Kidney (tissue), 14 donors: ENCODE data around the gene ISYNA1. TPM values are rescaled to one million over a fixed set of nuclear protein-coding genes. Genes with fewer than 3 reads are reported as not detected.

Source experiments
- DNase-seq, 5 donors: peaks; one replicate each; pipeline ENCODE4 v3.0.0-alpha.2; 2013 to 2020
- FAIRE-seq: peaks from 2 replicates; lab custom pipeline; 2012; peaks lifted over from hg19 to GRCh38; lab: Jason Lieb, UNC
- H3K27ac ChIP-seq, 2 donors: one replicate each; pipeline ENCODE4 v1.7.0; 2013; ENCODE audit warnings: low read depth in 2 of 2, low read length in 2 of 2, inconsistent platforms in 1 of 2
- H3K27me3 ChIP-seq: one replicate; pipeline ENCODE4 v1.7.1; 2013; ENCODE audit warnings: low read length, inconsistent platforms; ENCODE audit not compliant: control insufficient read depth, insufficient read depth
- H3K36me3 ChIP-seq, 3 donors: one replicate each; pipeline versions ENCODE4 v1.7.0 to v1.7.1; 2013; ENCODE audit warnings: low read length in 3 of 3, control low read depth in 1 of 3, inconsistent platforms in 1 of 3; ENCODE audit not compliant: insufficient read depth in 3 of 3, control insufficient read depth in 2 of 3
- H3K4me1 ChIP-seq, 3 donors: one replicate each; pipeline versions ENCODE4 v1.7.0 to v1.7.1; 2013; ENCODE audit warnings: low read length in 3 of 3, inconsistent platforms in 1 of 3, low read depth in 1 of 3; ENCODE audit not compliant: control insufficient read depth in 2 of 3, insufficient read depth in 2 of 3
- H3K4me3 ChIP-seq, 3 donors: one replicate each; pipeline versions ENCODE4 v1.7.0 to v1.8.1; 2013; ENCODE audit warnings: low read length in 3 of 3, control low read depth in 1 of 3, inconsistent platforms in 1 of 3
- H3K9ac ChIP-seq, 3 donors: one replicate each; pipeline versions ENCODE4 v1.7.0 to v1.7.1; 2013; ENCODE audit warnings: low read length in 3 of 3, control low read depth in 1 of 3, inconsistent platforms in 1 of 3
- H3K9me3 ChIP-seq, 3 donors: one replicate each; pipeline versions ENCODE4 v1.7.0 to v1.7.1; 2013; ENCODE audit warnings: low read length in 3 of 3, control low read depth in 1 of 3, inconsistent platforms in 1 of 3; ENCODE audit not compliant: control insufficient read depth in 2 of 3, insufficient read depth in 1 of 3
- intact Hi-C: fragments of 100-400 bp; cut with DNase I; formaldehyde crosslinking; loops from one replicate; pipeline ENCODE4 v1.11.1; 2022
- polyA plus RNA-seq: library from polyadenylated mRNA; stranded (reverse); fragments of 350-450 nt; fragmentation: Illumina TruSeq; extraction: RNeasy Lipid Tissue Mini Kit (QIAGEN cat#74804); gene quantifications from one replicate; pipeline ENCODE4 v1.2.3, GENCODE V29; 2014; ENCODE audit warnings: low read depth, low replicate concordance; ENCODE audit not compliant: insufficient read depth
- total RNA-seq: library from RNA; stranded (reverse); fragmentation: NEBNext Ultra II Directional; extraction: Animal tissue kit (Norgen Biotek cat#: 25700); gene quantifications from one replicate; pipeline ENCODE4 v1.2.1, GENCODE V29; 2021
- TF ChIP-seq, protein P1 (sequence below): IDR thresholded peaks from 3 replicates; pipeline ENCODE4 v1.5.1; 2012; ENCODE audit warnings: mild to moderate bottlenecking, moderate library complexity, borderline replicate concordance; ENCODE audit not compliant: insufficient read depth; ENCODE audit errors: extremely low read depth
- donor health status: control.
- donor health status: control.
- donor health status: control.
- donor health status: control.
- donor health status: control.
- donor health status: DM: yes; HTN: yes; CAD: no.
- donor health status: Normal renal cell carcinoma (clear cell type).

Gene ISYNA1
- total and polyA plus RNA-seq, 2 donors from 2014 or later, result 68.6 to 101 TPM

DNA sequence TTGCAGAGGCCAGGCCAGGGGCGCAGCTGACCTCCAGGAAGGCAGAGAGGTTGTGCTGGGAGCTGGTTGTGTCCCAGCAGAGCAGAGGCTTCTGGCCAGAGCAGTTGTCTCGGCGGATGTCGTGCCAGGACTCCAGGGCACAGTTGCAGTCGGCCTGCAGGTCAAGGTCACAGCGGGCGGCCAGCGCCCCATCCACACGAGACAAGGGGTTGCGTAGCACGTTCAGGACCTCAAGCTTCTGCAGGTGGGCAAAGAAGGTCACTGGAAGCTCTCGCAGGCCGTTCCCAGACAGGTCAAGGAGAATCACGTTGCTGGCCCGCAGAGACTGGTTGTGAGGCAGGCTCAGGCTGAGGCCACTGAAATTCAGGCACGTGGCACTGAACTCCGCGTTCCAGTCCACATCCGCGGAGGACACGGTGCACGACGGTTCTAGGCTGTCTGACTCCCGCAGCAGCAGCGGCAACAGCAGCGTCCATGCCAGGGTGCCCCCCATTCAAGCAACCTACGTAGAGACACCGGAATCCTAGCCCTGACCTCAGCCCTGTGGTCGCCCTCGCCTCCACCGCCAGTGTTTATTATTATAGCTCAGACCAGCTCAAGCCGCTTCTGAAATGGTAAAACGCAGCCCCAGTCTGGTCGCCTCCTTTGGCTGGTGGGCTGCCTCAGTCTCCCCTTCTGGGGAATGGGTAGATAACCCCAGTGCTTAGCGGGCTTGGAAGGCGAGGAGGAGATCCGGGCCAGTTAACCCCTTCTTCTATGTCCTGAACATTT lies 41.3 kb downstream of the ISYNA1 start:
- Histone ChIP-seq H3K27me3 (no peaks in the 10 kb centered on the region), H3K4me1 (peaks cover 0 to 16% (median 0%) of the 10 kb centered on the region in 3 donors), H3K4me3 (no peak overlapping the region), H3K9me3 (no peaks in the 10 kb centered on the region), H3K27ac (peak overlapping the region; percentile 30 to 51), H3K36me3 (no peaks in the 10 kb centered on the region), H3K9ac (no peak overlapping the region)
- FAIRE-seq, result no peak
- DNase-seq, result no peak
- intact Hi-C loops, result no loop called here
- TF ChIP-seq, protein P1, sequence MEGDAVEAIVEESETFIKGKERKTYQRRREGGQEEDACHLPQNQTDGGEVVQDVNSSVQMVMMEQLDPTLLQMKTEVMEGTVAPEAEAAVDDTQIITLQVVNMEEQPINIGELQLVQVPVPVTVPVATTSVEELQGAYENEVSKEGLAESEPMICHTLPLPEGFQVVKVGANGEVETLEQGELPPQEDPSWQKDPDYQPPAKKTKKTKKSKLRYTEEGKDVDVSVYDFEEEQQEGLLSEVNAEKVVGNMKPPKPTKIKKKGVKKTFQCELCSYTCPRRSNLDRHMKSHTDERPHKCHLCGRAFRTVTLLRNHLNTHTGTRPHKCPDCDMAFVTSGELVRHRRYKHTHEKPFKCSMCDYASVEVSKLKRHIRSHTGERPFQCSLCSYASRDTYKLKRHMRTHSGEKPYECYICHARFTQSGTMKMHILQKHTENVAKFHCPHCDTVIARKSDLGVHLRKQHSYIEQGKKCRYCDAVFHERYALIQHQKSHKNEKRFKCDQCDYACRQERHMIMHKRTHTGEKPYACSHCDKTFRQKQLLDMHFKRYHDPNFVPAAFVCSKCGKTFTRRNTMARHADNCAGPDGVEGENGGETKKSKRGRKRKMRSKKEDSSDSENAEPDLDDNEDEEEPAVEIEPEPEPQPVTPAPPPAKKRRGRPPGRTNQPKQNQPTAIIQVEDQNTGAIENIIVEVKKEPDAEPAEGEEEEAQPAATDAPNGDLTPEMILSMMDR, result no peak

DNA sequence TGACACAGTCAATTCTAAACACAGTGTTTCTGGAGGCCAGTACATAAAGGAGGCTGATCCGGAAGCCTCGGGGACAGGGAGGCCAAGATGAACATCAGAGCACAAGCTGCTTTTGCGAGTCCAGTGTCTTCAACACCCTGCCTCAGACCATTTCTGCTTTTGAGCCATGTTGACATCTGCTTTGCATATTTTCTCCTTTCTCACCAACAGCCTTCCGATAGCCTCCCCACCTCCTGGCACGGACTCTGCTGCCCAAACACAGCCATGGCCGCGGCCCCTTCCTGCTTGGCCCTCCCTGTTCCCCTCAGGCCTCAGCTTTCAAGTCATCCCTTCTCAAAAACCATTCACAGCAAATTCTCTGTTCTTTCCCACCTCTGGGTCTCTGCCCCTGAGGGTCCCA lies 44.1 kb downstream of the ISYNA1 start:
- peaks cover 0 to 13% (median 0%) of the 10 kb centered on the region in 3 donors for H3K4me1 ChIP-seq
- no peaks in the 10 kb centered on the region for H3K27me3 ChIP-seq
- H3K9me3 ChIP-seq, result no peaks in the 10 kb centered on the region
- intact Hi-C loops, result no loop called here
- TF ChIP-seq, protein P1, result no peak
- DNase-seq (no peak), FAIRE-seq (no peak)
- H3K4me3 ChIP-seq, result no peak overlapping the region
- peaks cover 0 to 2% (median 0%) of the 10 kb centered on the region in 3 donors for H3K36me3 ChIP-seq
- H3K27ac ChIP-seq, result no peak overlapping the region
- H3K9ac ChIP-seq, result no peak overlapping the region

DNA sequence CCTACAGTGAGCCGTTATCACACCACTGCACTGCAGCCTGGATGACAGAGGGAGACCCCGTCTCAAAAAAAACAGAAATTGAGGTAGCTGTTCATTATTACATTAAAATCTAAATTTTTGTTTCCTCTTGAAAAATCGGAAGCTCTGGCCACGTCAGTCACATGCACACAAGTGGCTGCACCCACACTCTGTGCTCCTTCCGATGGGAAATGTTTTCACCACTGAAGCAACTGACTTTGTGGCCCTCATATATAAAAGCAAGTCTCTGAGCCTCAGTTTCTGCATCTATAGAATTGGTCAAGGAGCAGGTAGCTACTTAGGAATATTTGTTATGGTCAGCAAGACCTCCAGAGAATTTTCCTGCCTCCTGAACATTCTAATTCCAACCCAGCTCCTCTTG lies 45.0 kb downstream of the ISYNA1 start:
- Histone ChIP-seq H3K4me3 (no peak overlapping the region), H3K36me3 (peaks cover 0 to 3% (median 2%) of the 10 kb centered on the region in 3 donors), H3K27me3 (no peaks in the 10 kb centered on the region), H3K9me3 (no peaks in the 10 kb centered on the region), H3K27ac (no peak overlapping the region), H3K4me1 (peaks cover 0 to 13% (median 0%) of the 10 kb centered on the region in 3 donors), H3K9ac (no peak overlapping the region)
- FAIRE-seq, result no peak
- DNase-seq, result no peak
- intact Hi-C loops, result no loop called here
- TF ChIP-seq, protein P1, result no peak
